Right lobe of liver (tissue), 6 donors: ENCODE results near the gene ATPAF2. TPM values are rescaled to one million over a fixed set of nuclear protein-coding genes. Genes with fewer than 3 reads are reported as not detected.

ENCODE experiments used
- ATAC-seq, 4 donors: fragments of 200-7000 bp; cut with Tn5 transposase; one replicate each; pipeline ENCODE4 v1.9.1; 2020; ENCODE audit warnings: mild to moderate bottlenecking in 4 of 4, moderate library complexity in 4 of 4
- DNase-seq, 3 donors: peaks; one replicate each; pipeline ENCODE4 v3.0.0-alpha.2; 2020
- H3K27ac ChIP-seq, 3 donors: fragments of 200-600 bp; one replicate each; pipeline ENCODE4 v1.8.0; 2022
- H3K27me3 ChIP-seq, 2 donors: fragments of 200-600 bp; one replicate each; pipeline ENCODE4 v1.8.0; 2022
- H3K36me3 ChIP-seq, 4 donors: fragments of 200-600 bp; sonication (generic) in 1 of 4; one replicate each; pipeline versions ENCODE4 v1.5.1 to v1.8.0; 2017 to 2022; ENCODE audit warnings: control low read depth in 1 of 4
- H3K4me1 ChIP-seq, 4 donors: fragments of 200-600 bp; sonication (generic) in 1 of 4; one replicate each; pipeline versions ENCODE4 v1.5.1 to v1.8.0; 2017 to 2022; ENCODE audit warnings: control low read depth in 1 of 4
- H3K4me3 ChIP-seq, 3 donors: fragments of 200-600 bp; one replicate each; pipeline ENCODE4 v1.8.0; 2022
- H3K9me3 ChIP-seq, 4 donors: fragments of 200-600 bp; sonication (generic) in 1 of 4; one replicate each; pipeline versions ENCODE4 v1.5.1 to v1.8.0; 2017 to 2022; ENCODE audit warnings: control low read depth in 1 of 4
- POLR2A ChIP-seq: fragments of 450-650 bp; IDR thresholded peaks from one replicate; pipeline ENCODE4 v1.6.1; 2017; ENCODE audit warnings: antibody characterized with exemption, mild to moderate bottlenecking
- whole genome bisulfite sequencing: methylation state at CpG from one replicate; pipeline ENCODE4 v1.1.6; 2018; ENCODE audit warnings: low coverage, low lambda C conversion rate; ENCODE audit not compliant: insufficient coverage; ENCODE audit errors: missing lambda C conversion rate; 5-methylcytosine and 5-hydroxymethylcytosine counted together
- intact Hi-C, 2 donors: fragments of 100-400 bp; cut with DNase I; formaldehyde crosslinking; loops; one replicate each; pipeline versions ENCODE4 v1.11.2 to v1.14.1; 2022
- total RNA-seq, 6 experiments: library from RNA; depleted of rRNA in 2 of 6; stranded (reverse); fragments of >200 nt in 2 of 6; fragmentation: NEBNext Ultra II Directional in 3 of 6; extraction: Animal tissue kit (Norgen Biotek cat#: 25700) in 3 of 6; gene quantifications; one replicate each; pipeline versions ENCODE4 v1.1.0 to v1.2.4, GENCODE V29; 2016 to 2023
- TF ChIP-seq, protein P1 (sequence below), 4 donors: fragments of 200-600 bp in 3 of 4; fragments of 450-650 bp in 1 of 4; IDR thresholded peaks; one replicate each; pipeline versions ENCODE4 v1.5.1 to v1.8.0; 2016 to 2022; ENCODE audit warnings: antibody characterized with exemption in 4 of 4, mild to moderate bottlenecking in 2 of 4
- donor health status: DM: no; HTN: yes; CAD: no.
- donor health status: DM: no; HTN: no; CAD: no.
- donor health status: DM: no; HTN: no; CAD: no.
- donor health status: DM: no; HTN: yes; CAD: no.
- donor health status: DM: no; HTN: yes; CAD: no.

Gene ATPAF2
- total RNA-seq, 6 experiments from 2014 or later, result 17.2 to 21.0 (median 19.2) TPM

DNA sequence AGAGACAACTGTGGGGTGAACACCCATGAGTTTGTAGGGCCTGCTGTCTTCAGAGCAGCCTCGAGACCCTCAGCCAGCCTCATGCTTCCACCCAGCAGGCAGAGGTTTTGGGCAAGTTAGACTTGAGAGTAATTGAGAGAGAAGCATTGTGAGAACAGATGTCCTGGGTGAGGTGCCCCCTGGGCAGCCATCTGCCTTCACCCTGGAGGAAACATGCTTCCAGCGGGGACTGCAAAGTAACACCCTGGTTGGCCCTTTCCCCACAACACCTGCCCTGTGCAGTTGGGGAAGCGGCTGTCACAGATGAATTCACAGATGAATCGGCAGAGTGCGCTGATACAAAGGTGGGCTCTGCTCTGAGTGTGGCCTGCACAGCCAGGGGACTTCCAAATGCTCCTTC, 23.4 kb downstream of the ATPAF2 start:
- H3K27me3 ChIP-seq, result no peaks in the 10 kb centered on the region
- no peak for ATAC-seq
- no peak overlapping the region for H3K4me3 ChIP-seq
- no CpG with 5 or more reads among the region's 5 CpGs for WGBS
- DNase-seq, result no peak
- intact Hi-C loops, result no loop called here
- no peaks in the 10 kb centered on the region for H3K9me3 ChIP-seq
- TF ChIP-seq, protein P1, sequence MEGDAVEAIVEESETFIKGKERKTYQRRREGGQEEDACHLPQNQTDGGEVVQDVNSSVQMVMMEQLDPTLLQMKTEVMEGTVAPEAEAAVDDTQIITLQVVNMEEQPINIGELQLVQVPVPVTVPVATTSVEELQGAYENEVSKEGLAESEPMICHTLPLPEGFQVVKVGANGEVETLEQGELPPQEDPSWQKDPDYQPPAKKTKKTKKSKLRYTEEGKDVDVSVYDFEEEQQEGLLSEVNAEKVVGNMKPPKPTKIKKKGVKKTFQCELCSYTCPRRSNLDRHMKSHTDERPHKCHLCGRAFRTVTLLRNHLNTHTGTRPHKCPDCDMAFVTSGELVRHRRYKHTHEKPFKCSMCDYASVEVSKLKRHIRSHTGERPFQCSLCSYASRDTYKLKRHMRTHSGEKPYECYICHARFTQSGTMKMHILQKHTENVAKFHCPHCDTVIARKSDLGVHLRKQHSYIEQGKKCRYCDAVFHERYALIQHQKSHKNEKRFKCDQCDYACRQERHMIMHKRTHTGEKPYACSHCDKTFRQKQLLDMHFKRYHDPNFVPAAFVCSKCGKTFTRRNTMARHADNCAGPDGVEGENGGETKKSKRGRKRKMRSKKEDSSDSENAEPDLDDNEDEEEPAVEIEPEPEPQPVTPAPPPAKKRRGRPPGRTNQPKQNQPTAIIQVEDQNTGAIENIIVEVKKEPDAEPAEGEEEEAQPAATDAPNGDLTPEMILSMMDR (IDR thresholded peaks at IDR 0.05), result no peak
- TF ChIP-seq POLR2A, result no peak
- no peak overlapping the region for H3K27ac ChIP-seq
- H3K4me1 ChIP-seq, result peaks cover 0 to 22% (median 7%) of the 10 kb centered on the region in 4 donors
- H3K36me3 ChIP-seq, result peaks cover 0 to 8% (median 0%) of the 10 kb centered on the region in 4 donors

DNA sequence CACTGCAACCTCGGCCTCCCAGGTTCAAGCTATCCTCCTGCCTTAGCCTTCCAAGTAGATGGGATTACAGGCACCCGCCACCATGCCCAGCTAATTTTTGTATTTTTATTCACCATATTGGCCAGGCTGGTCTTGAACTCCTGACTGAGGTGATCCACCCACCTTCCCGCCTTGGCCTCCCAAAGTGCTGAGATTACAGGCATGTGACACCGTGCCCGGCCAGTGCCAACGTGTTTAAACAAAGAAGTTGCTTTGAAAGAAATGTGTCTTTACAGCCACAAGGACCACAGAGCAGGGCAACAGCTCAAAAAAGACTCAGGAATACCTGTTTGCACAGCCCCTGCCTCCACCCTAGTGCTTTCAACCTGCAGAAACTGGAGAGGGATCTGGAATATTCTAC, 25.0 kb downstream of the ATPAF2 start:
- Histone ChIP-seq H3K27me3 (no peaks in the 10 kb centered on the region), H3K36me3 (peaks cover 0 to 8% (median 0%) of the 10 kb centered on the region in 4 donors), H3K9me3 (no peaks in the 10 kb centered on the region), H3K4me1 (peaks cover 0 to 22% (median 7%) of the 10 kb centered on the region in 4 donors), H3K27ac (no peak overlapping the region), H3K4me3 (no peak overlapping the region)
- DNase-seq (no peak), ATAC-seq (no peak)
- TF ChIP-seq, protein P1 (IDR thresholded peaks at IDR 0.05), result no peak
- no peak for TF ChIP-seq POLR2A
- 94% methylated on average over 6 of the region's 6 CpGs for WGBS
- intact Hi-C loops, result no loop called here

DNA sequence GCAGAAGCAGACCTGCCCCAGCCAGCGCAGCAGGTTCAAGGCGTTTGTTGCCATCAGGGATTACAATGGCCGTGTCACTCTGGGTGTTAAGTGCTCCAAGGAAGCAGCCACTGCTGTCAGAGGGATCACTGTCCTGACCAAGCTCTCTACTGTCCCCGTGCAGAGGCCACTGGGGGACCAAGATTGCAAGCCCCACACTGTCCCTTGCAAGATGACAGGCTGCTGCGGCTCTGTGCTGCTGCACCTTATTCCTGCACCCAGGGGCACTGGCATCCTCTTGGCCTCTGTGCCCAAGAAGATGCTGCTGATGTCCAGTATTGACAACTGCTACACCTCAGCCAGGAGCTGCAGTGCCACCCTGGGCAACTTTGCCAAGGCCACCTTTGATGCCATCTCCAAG, 27.7 kb downstream of the ATPAF2 start:
- intact Hi-C loops, result no loop called here
- Histone ChIP-seq H3K27me3 (no peaks in the 10 kb centered on the region), H3K4me3 (no peak overlapping the region), H3K36me3 (peaks cover 0 to 8% (median 0%) of the 10 kb centered on the region in 4 donors), H3K4me1 (no peaks in the 10 kb centered on the region), H3K9me3 (no peaks in the 10 kb centered on the region), H3K27ac (no peak overlapping the region)
- no peak for DNase-seq
- TF ChIP-seq POLR2A, result no peak
- TF ChIP-seq, protein P1 (IDR thresholded peaks at IDR 0.05), result no peak
- no CpG with 5 or more reads among the region's 5 CpGs for WGBS
- ATAC-seq, result no peak

DNA sequence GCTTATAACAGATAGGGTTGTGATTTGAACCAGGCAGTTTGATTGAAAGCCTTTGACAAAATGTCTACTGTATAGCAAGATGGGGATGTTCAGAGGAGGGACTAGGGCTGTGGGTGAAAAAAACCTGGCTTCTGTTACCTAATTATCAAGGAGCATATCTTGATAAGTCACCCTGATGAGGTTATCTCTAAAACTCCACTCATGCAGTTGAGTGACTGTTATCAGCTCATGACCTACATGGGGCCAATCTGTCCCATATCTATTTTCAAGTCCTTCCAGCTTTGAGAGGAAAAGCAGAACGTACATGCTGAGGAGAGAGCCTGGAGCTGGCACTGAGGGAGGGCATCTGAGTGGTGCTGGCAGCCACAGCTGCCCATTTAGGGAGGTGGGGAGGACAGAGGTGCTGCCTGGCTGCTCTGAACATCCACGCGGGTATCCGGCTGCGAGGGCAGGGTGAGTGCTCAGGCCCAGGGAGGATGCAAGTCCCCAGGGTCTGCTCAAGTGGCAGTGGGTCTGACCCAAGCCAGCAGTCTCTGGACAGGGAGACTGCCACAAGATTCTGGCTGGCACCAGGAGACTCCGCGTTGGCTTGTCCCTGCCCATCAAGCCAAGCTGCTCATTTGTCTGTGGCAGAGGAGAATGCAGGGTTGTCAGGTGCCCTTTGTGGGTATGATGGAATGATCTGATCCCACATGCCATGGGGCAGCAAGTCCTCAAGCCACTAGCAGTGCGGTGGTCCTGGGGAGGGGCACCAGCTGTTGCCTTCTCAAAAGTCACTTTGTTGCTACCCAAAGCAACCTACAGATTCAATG, 29.2 kb downstream of the ATPAF2 start:
- WGBS, result 100% methylated on average over 2 of the region's 8 CpGs

More for the DNA sequence above, 29.2 kb downstream of the ATPAF2 start:
- no peak for ATAC-seq
- H3K27ac ChIP-seq, result no peak overlapping the region
- H3K9me3 ChIP-seq, result no peaks in the 10 kb centered on the region
- intact Hi-C loops, result no loop called here
- H3K4me1 ChIP-seq, result no peaks in the 10 kb centered on the region
- H3K36me3 ChIP-seq, result no peaks in the 10 kb centered on the region
- DNase-seq, result no peak
- TF ChIP-seq, protein P1 (IDR thresholded peaks at IDR 0.05), result no peak
- TF ChIP-seq POLR2A, result no peak
- H3K27me3 ChIP-seq, result no peaks in the 10 kb centered on the region
- no peak overlapping the region for H3K4me3 ChIP-seq
